Left lung (tissue), 10 donors: ENCODE data around the gene TFAP2B. TPM values are rescaled to one million over a fixed set of nuclear protein-coding genes. Genes with fewer than 3 reads are reported as not detected.

Source experiments
- ATAC-seq: fragments of 200-7000 bp; cut with Tn5 transposase; one replicate; pipeline ENCODE4 v1.9.1; 2020; ENCODE audit warnings: moderate library complexity
- DNase-seq, 4 donors: peaks; one replicate each; pipeline ENCODE4 v3.0.0-alpha.2; 2013 to 2020
- H3K27ac ChIP-seq, 2 donors: fragments of 200-600 bp; sonication (generic) in 1 of 2; one replicate each; pipeline versions ENCODE4 v1.5.0 to v1.8.0; 2020 to 2021
- H3K27me3 ChIP-seq, 2 donors: fragments of 200-600 bp; sonication (generic) in 1 of 2; one replicate each; pipeline versions ENCODE4 v1.5.0 to v1.8.0; 2020 to 2021
- H3K36me3 ChIP-seq, 2 donors: fragments of 200-600 bp; sonication (generic) in 1 of 2; one replicate each; pipeline versions ENCODE4 v1.5.0 to v1.8.0; 2020 to 2021
- H3K4me1 ChIP-seq, 2 donors: fragments of 200-600 bp; one replicate each; pipeline ENCODE4 v1.8.0; 2021
- H3K4me3 ChIP-seq, 2 donors: fragments of 200-600 bp; sonication (generic) in 1 of 2; one replicate each; pipeline versions ENCODE4 v1.5.0 to v1.8.0; 2020 to 2021; ENCODE audit warnings: mild to moderate bottlenecking in 1 of 2
- H3K9me3 ChIP-seq, 2 donors: fragments of 200-600 bp; sonication (generic) in 1 of 2; one replicate each; pipeline versions ENCODE4 v1.5.0 to v1.8.0; 2020 to 2021
- CTCF ChIP-seq, 2 donors: fragments of 200-600 bp; sonication (generic) in 1 of 2; IDR thresholded peaks; one replicate each; pipeline versions ENCODE4 v1.5.0 to v1.8.0; 2021; ENCODE audit warnings: antibody characterized with exemption in 2 of 2
- intact Hi-C, 2 donors: fragments of 100-400 bp; cut with DNase I; formaldehyde crosslinking; loops; one replicate each; pipeline versions ENCODE4 v1.11.2 to v1.14.2; 2022
- polyA plus RNA-seq, 6 donors: library from polyadenylated mRNA; unstranded; fragments of 120-200 nt; gene quantifications; one replicate each; pipeline ENCODE4 v1.2.1, GENCODE V29; 2013; ENCODE audit not compliant: insufficient read length in 6 of 6
- total RNA-seq, 2 donors: library from RNA; stranded (reverse); fragmentation: NEBNext Ultra II Directional; extraction: Animal tissue kit (Norgen Biotek cat#: 25700); gene quantifications; one replicate each; pipeline ENCODE4 v1.2.1, GENCODE V29; 2021
- donor health status: DM: no; HTN: yes; CAD: no.
- donor health status: DM: no; HTN: no; CAD: no.

Gene TFAP2B
- total and polyA plus RNA-seq, 8 donors = 0.04 to 0.82 (median 0.08) TPM; not detected in 4

- Histone ChIP-seq H3K36me3 (no peaks in the 10 kb centered on the region), H3K27ac (no peak overlapping the region), H3K4me3 (no peak overlapping the region), H3K4me1 (peaks cover 0 to 24% of the 10 kb centered on the region in 2 donors), H3K27me3 (peaks cover 87 to 100% of the 10 kb centered on the region in 2 donors), H3K9me3 (no peaks in the 10 kb centered on the region)
- TF ChIP-seq CTCF (IDR thresholded peaks at IDR 0.05) = no peak
- intact Hi-C loops = loop anchor here in 1 of 2 donors (10.0 kb wide), 1 partner anchor 1205 kb away; no protein-coding TSS in a partner anchor
- ATAC-seq = no peak
- DNase-seq = peak in 1 of 4 donors; percentile 75
Observed at GRCh38 chr6:50819904-50820868, 1.5 kb downstream of the TFAP2B start.

- intact Hi-C loops = no loop called here
- no peak overlapping the region for H3K27ac ChIP-seq
- peaks cover 93 to 100% of the 10 kb centered on the region in 2 donors for H3K27me3 ChIP-seq
- H3K9me3 ChIP-seq = no peaks in the 10 kb centered on the region
- peaks cover 0 to 20% of the 10 kb centered on the region in 2 donors for H3K4me1 ChIP-seq
- TF ChIP-seq CTCF (IDR thresholded peaks at IDR 0.05) = no peak
- ATAC-seq (no peak), DNase-seq (no peak)
- no peak overlapping the region for H3K4me3 ChIP-seq
- no peaks in the 10 kb centered on the region for H3K36me3 ChIP-seq
Observed at GRCh38 chr6:50820869-50821264, 2.2 kb downstream of the TFAP2B start.

- no peak for TF ChIP-seq CTCF (IDR thresholded peaks at IDR 0.05)
Observed at GRCh38 chr6:50821441-50822077, 2.9 kb downstream of the TFAP2B start.

GRCh38 chr6:50822078-50822476 is 3.4 kb downstream of the TFAP2B start:
- Histone ChIP-seq H3K27me3 (peaks cover 98 to 100% of the 10 kb centered on the region in 2 donors), H3K9me3 (no peaks in the 10 kb centered on the region), H3K4me1 (peaks cover 0 to 19% of the 10 kb centered on the region in 2 donors), H3K36me3 (no peaks in the 10 kb centered on the region), H3K27ac (no peak overlapping the region), H3K4me3 (no peak overlapping the region)
- intact Hi-C loops = no loop called here
- DNase-seq (no peak), ATAC-seq (no peak)
- TF ChIP-seq CTCF (IDR thresholded peaks at IDR 0.05) = no peak

More at GRCh38 chr6:50821441-50822077, 2.9 kb downstream of the TFAP2B start:
- H3K36me3 ChIP-seq = no peaks in the 10 kb centered on the region
- peaks cover 0 to 19% of the 10 kb centered on the region in 2 donors for H3K4me1 ChIP-seq
- peaks cover 98 to 100% of the 10 kb centered on the region in 2 donors for H3K27me3 ChIP-seq
- ATAC-seq (no peak), DNase-seq (peak in 1 of 4 donors; percentile 38)
- intact Hi-C loops = no loop called here
- no peak overlapping the region for H3K27ac ChIP-seq
- no peak overlapping the region for H3K4me3 ChIP-seq
- H3K9me3 ChIP-seq = no peaks in the 10 kb centered on the region
